Measurements from ENCODE around the gene EMILIN3.
A peak's percentile ranks its signal among the peaks of the same experiment; 100 is the strongest.

EMILIN3 gene

DNA sequence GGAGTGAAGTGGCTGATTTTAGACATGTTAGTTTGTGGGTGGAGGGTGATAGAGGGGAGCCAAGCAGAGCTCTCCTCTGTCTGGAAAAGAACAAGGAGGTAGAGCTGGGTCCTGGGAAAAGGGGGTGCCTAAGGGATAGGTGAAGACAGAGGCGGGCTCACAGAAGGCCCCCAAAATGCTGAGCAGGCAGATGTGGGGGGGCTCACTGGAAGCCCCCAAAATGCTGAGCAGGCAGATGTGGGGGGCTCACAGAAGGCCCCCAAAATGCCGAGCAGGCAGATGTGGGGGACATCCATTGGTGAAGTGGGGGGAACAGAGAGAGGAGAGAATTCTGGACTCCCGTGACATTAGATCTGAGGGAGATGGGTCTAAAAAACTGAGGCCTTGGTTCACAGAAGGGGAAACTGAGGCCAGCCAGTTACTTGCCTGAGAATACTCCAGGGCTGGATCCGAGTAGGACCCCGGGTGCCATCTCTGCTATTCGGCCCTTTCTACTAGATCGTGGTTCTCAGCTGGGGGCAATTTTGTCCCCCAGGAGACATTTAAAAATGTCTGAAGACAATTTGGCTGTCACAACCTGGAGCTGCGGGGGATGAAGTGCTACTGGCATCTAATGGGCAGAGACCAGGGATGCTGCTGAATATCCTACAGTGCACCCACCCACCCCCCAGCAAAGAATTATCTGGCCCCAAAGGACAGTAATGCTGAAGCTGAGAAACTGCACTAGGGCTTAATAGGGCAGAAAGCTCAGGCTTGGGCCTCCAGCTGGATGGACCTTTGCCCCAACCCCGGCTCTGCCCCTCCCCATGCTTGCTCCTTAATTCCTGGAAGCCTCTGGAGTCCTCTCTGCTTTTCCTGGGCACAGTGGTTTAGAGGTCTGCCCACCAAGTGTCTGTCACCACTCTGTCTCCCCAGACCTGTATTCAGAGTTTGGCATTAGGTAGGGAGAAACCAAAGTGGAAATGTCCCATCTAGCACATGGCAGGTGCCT is 23.8 kb downstream of the EMILIN3 start:
- no peak overlapping the region for H3K4me3 ChIP-seq (replicated peaks; ENCODE audit: low read depth, low read length)
- no peak for DNase-seq (ENCODE audit: extremely low read depth, low read depth)
- TF ChIP-seq, protein P1, sequence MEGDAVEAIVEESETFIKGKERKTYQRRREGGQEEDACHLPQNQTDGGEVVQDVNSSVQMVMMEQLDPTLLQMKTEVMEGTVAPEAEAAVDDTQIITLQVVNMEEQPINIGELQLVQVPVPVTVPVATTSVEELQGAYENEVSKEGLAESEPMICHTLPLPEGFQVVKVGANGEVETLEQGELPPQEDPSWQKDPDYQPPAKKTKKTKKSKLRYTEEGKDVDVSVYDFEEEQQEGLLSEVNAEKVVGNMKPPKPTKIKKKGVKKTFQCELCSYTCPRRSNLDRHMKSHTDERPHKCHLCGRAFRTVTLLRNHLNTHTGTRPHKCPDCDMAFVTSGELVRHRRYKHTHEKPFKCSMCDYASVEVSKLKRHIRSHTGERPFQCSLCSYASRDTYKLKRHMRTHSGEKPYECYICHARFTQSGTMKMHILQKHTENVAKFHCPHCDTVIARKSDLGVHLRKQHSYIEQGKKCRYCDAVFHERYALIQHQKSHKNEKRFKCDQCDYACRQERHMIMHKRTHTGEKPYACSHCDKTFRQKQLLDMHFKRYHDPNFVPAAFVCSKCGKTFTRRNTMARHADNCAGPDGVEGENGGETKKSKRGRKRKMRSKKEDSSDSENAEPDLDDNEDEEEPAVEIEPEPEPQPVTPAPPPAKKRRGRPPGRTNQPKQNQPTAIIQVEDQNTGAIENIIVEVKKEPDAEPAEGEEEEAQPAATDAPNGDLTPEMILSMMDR (IDR thresholded peaks at IDR 0.05; ENCODE audit: low read depth, low read length, missing control alignments), result no peak

DNA sequence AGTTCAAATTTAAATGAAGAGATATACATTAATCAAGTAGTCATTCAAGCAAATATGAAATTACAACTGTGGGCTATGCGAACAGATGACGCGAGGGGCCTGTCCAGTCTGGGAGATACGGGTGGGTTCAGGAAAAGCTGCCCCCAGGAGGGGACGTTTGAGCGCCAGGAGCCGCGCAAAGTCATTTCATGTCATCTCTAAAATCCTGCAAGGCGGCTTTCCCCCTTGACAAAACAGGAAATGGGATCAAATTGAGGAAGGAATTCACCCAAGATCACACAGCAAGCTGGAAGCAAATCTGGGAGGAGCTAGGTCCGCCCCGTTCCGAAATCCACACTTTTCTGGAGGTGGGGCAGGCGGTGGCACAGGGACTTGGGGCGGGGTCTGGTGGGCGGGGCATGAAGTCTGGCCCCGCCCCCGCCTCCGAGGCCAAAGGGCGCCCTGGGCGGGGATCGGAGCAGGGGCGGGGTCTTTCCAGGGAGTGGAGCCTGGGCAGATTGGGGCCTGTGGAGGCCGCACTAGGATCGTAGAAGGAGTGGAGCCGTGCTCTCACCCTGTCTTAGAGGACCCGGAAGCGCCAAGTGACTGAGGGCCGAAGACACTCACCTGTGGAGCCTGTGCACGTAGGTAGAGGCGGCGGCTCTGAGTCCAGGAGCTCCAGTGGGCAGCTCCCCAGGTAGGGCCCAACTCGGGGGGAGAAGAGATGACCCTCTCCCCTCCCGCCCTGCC is 26.1 kb downstream of the EMILIN3 start, which contains the start of gene LPIN3:
LPIN3 (plus strand) TSS at position 495 of the 729 bp plus-strand sequence. CDS start 4,983 bp downstream, outside the sequence.
- TF ChIP-seq, protein P1 (IDR thresholded peaks at IDR 0.05; ENCODE audit: low read depth, low read length, missing control alignments), result peak; percentile 35
- peak within 1 kb of the TSS; percentile 48 for H3K4me3 ChIP-seq (replicated peaks; ENCODE audit: low read depth, low read length)
- peak; percentile 78 for DNase-seq (ENCODE audit: extremely low read depth, low read depth)

DNA sequence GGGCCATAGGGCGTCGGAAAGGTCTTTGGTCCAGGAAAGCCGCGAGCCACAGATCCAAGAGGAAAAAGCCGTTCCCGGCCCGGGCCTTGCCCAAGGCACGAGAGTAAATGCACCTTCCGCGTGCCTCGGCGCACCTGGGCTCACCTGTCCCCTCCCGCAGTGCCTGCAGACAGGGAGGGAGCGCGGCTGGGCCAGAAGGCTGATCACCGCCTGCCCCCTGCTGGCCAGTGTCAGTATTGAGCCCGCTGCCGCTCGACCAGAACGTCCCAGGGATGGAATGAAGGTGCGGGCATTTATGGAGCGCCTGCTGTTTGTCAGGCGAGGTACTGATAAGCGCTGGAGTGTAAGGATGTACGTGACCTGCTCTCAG is 26.7 kb downstream of the EMILIN3 start:
- peak overlapping the region; percentile 48 for H3K4me3 ChIP-seq (replicated peaks; ENCODE audit: low read depth, low read length)
- TF ChIP-seq, protein P1 (IDR thresholded peaks at IDR 0.05; ENCODE audit: low read depth, low read length, missing control alignments), result peak; percentile 94
- peak; percentile 41 for DNase-seq (ENCODE audit: extremely low read depth, low read depth)

DNA sequence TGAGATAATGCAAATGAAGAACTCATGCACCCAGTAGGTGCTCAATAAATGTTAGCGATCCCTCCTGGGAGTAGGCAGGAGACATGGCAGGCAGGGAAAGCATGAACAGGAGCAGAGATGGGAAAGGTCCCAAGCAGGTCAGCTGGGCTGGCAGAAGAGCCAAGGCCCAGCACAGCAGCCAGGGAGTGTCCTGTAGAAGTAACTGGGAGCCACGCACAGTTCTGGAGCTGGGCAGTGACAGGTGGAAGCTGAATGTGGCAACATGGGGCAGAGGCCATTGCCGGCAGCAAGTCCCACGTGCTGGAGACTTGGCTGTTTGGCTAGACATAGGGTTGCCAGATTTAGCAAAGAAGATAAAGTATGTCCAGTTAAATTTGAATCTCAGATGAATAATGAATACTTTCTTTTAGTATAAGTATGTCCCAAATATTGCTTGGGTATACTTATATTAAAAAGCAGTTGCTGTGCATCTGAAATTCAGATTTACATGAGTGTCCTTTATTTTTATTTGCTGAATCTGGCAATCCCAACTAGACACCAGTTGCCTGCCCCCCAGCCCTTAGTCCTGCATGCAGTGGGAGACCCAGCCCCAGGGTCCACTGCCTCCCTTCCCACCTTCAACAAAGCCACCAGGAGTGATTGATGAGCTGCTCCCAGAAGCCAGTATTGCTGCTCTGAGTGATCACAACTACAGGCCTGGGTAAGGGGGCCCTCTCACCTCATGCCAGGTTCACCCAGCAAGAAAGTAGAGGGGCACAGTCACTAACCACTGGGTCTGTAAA is 29.7 kb downstream of the EMILIN3 start:
- H3K4me3 ChIP-seq (replicated peaks; ENCODE audit: low read depth, low read length), result no peak overlapping the region
- no peak for DNase-seq (ENCODE audit: extremely low read depth, low read depth)
- TF ChIP-seq, protein P1 (IDR thresholded peaks at IDR 0.05; ENCODE audit: low read depth, low read length, missing control alignments), result no peak

DNA sequence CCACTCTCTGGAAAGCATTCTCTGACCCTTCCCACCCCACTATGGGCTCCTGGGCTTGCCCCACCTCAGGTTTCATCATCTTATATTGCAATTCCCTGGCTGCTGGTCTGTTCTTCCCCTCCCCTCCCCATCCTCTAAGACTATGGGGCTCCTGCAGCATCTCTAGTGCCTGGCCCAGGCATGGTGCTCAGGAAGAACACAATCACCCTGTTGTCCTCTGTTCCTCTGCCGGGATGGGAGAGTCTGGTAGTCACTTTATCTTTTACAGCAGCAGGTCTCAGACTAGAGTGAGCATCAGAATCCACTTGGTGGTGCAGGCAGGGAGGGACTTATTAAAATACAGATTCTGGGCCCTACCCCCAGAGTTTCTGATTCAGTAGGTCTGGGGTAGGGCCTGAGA is 31.0 kb downstream of the EMILIN3 start:
- no peak for DNase-seq (ENCODE audit: extremely low read depth, low read depth)
- no peak overlapping the region for H3K4me3 ChIP-seq (replicated peaks; ENCODE audit: low read depth, low read length)
- TF ChIP-seq, protein P1 (IDR thresholded peaks at IDR 0.05; ENCODE audit: low read depth, low read length, missing control alignments), result no peak

Measured in HFF-Myc (cell line).